ENCODE measurements around the gene GPR89A.
"Not testable (repeated sequence)": the region's sequence is repeated elsewhere in the genome, so short reads cannot be mapped to it uniquely, and the experiment has no call there.

GPR89A gene

DNA sequence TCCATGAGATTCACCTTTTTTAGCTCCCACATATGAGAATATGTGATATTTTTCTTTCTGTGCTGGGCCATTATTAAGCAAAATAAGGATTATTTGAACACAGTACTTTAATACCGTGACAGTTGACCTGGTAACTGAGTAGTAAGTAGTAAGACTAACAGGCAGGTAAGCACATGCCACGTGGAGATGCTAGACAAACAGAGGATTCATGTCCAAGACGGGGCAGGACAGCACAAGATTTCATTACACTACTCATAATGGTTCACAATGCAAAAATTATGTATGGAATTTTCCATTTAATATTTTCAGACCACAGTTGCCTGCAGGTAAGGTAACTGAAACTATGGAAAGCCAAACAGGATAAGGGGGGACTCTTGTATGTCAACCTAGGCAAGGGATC lies 77.1 kb downstream of the GPR89A start:
- DNase-seq, result not testable (repeated sequence)

DNA sequence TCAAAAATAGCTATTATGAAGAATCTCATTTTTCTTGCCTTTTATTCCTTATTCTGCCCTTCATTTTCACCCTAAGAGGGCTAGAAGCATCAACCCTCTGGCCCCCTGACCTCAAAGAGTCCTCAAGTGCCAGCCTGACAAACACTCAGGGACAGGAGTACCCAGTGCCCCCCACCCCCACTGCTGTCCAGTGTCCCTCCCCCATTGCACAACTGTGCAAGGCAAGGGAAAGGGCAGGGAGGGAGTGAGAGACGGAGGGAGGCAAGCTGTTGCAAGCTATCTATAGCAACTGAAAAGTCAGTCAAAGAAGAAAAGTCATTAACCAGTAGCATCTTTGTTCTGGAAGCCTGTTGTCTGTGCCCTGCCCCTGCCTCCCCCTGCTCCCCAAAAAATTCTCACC lies 78.3 kb downstream of the GPR89A start:
- not testable (repeated sequence) for DNase-seq

DNA sequence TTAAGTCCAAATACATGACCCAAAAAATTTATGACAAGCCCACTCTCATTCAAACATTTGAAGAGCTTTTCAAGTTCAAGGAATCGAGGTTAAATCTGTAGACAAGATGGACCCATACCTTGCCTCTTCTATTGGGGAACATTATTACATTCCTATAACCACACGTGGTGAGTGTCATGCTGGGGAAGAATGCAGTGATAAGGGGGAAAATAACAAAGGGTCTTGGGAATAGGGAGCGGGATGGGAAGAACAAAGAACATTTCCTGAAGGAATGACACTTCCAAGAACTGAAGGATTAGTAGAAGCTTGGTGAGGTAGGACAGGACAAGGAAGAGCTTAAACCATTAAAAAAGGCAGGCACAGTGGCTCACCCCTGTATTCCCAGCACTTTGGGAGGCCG lies 80.5 kb downstream of the GPR89A start:
- DNase-seq, result no peak

DNA sequence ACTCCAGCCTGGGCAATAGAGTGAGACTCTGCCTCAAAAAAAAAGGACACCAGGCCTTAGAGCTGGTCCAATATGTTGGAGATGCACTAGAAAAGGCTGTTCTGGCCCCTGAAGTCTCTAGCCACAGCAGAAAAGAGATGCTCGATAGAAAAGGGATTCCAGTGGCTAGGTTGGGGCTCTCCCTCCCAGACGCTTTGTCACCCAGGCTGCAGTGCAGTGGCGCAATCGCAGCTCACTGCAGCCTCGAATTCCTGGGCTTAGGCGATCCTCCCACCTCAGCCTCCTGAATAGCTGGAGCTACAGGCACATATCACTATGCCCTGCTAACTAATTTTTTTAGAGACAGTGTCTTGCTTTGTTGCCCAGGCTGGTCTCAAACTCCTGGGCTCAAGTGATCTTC lies 81.1 kb downstream of the GPR89A start:
- no peak for DNase-seq

DNA sequence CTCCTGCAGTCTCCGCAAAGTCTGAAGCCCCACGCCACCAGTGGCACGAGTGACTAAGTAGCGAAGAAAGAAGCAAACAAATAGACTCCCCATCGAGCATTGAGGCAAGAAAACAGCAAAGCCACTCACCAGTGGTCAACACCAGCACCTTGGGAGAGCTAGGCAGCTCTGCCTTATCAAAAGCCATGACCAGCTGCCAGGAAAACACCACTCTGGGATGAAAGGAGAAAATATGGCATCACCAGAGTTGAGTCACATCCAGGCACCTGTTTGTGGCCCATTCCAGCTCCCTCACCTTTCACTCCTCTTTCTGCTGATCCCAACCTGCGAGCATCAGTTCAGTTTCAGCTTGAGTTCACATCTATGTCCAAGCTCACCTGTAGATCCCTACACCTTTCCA lies 82.1 kb downstream of the GPR89A start:
- no peak for DNase-seq

DNA sequence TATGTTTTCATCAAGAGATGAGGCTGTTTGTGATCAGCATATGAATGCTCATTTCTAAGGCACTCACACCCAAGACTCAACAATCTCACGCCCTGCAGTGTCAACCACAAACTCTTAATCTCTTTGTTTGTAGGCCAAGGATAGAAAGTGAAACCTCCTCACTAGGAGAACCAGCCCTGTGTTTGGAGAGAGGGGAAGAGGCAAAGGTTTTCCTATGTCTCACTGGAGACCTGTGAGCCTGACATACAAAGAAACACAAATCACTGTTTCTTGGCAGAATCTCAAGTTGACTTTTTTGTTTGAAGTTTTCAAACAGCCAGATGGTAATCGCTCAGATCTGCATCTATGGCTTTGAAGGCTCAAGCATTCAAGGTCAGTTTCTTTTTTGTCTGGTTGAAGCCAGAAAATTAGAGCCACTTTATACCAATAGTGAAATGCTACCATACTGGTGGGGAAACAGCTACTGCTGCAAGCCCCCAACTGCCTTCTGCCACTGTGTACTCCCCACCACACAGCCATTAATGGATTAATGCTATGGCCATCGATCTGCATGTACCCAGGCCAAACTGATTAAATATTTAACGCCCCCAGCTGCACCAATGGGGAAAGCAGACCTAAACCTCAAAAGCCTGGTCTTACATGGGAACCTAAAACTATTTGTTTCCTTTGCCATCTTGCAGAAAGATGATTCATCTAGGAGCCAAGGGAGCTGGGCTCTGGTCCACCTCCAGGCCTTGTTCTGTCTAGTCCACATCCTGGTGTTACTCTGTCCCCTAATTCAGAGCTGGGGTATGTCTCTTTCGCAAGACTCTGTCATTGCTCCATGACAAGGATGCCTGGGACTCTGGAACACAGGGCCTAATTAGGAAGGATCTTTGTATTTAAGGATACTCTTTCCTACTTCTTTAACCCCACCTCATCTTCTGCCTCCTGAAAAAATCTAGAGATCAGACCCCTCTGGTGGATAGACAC lies 83.1 kb downstream of the GPR89A start:
- DNase-seq, result no peak

DNA sequence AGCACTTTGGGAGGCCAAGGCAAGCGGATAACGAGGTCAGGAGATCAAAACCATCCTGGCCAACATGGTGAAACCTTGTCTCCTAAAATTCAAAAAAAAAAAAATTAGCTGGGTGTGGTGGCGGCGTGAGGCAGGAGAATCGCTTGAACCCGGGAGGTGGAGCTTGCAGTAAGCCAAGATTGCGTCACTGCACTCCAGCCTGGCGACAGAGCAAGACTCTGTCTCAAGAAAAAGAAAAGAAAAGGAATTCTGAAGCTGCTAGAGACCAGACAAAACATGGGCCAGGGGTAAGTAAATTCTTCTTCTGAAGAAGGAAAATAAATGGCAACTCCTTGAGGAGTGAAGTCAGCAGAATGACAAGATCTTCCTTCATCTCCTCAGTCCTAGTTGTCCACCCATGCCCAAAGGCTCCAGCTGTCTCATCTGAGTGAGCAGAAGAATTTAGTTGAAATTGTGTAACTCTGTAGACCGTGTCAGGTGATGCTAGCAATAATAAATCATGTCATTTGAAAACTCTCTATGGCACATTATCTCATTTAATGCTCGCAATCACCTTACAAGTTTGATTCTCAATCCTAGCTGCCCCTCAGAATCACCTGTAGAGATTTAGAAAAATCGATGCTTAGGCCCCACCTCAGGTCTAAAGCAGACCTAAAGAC lies 85.1 kb downstream of the GPR89A start:
- DNase-seq, result no peak

DNA sequence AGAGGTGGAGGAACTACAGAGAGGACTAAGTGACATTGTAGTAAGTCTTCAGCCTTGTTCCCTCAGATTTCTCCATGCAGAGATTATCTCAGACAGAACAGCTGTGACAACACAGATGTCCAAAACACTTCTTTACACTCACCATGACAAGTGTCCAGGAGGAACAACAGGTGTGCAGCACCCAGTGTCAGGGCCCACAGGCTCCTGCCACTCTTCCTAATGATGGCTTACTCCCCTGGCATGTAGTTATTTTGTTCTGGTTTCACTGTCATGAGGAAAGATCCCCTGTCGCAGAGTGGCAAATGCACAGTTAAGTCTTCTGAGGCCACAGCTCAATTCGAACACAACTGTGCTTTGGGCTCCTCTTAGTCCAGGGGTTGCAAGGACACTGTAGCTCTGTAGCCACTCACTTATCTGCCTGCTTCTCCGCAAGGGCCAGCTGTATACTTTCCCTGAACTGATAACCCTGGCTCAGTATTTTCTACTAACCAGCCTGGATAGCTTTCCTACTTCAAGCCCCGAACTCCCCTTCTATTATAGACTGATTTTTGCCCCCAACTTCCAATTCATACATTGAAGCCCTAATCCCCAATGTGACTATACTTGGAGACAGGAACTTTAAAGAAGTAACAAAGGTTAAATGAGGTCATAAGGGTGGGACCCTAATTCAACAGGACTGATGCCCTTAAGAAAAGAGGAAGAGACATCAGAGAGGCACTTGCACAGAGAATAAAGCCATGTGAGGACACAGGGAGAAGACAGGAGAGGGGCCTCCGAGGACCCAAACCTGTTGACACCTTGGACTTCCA lies 88.2 kb downstream of the GPR89A start:
- DNase-seq, result no peak

DNA sequence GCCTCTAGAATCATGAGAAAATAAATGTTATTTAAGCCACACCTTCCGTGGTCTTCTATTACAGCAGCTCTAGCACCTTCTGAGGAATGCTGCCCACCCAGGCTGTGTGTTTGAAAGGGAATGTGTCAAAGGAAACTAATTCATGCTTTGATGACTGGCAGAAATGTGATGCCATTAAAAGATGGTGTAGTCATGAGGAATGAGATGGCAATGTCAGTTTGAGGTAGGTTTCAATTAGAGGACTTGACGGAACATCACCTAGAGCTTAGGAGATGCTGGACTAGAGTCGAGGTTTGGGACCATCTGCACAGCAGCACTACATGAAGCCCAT lies 88.8 kb downstream of the GPR89A start:
- DNase-seq, result no peak

DNA sequence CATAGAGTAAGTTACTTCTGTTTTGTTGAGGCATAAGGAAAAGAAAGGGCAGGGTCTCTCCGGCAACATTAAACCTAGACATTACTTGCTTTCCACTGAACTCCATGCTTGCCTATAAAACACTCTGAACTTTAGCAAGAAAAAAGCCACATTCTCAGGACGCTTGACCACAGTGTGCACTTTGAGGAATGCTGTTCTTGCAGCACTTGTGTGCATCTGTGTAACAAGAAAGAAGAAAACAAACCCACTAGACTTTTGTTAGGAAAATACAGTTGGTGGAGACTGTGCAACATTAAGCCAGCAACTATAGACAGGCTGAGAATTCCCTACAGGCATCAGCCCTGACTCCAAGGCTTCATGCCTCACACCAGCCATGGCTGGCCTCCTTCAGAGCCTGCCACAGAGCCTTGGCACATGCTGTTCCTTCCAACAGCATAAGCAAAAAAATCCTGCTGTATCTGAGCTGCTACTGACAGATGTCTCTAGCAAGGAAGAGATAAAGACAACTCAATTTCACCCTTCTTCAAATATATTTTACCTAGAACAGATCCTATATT lies 93.6 kb downstream of the GPR89A start:
- DNase-seq, result no peak

DNA sequence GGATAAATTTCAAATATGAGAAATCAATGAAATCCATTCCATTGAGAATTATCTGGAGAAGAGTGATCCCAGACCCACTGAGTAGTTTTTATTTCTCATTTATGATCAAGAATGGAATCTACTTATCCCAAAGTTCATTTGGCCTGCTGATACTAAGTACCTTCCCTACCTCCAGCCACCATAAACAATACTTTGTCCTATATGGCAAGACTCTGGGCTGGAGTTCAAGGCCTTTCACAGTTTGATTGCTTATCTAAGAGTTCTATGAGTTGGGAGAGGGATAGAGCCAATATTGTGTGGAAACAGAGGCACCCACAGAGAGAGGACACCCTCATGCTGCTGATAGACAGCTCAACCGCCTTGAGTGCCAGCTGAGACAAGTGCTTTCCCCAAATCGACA lies 94.3 kb downstream of the GPR89A start:
- DNase-seq, result no peak

DNA sequence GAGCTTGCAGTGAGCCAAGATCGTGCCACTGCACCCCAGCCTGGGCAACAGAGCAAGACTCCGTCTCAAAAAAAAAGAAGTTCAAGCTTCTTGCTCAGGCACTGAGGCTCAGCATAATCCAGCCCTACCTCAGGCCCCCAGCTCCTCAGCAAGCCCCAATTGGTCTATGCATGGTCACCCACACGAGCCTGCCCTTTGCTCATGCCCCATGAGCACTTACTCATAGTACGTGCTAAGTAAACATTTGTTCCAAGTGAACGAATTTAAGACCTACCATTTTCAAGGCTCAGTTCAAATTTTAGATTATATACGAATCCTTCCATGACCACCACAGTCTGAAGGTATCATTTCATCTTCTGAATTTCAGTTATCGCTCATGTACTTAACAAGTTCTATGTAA lies 95.0 kb downstream of the GPR89A start:
- DNase-seq, result no peak

DNA sequence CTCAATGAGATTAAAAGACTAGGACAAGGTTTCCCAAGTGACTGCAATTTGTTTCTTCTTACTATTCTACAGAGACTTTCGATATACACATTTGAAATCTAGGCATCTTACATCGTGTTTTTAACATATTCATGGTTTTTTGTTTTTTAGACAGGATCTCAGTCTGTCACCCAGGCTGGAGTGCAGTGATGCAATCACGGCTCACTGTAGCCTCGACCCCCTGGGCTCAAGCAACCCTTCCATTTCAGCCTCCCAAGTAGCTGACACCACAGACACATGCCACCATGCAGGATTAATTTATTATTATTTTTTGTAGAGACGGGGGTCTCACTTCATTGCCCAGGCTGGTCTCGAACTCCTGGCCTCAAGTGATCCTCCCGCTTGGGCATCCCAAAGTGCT lies 97.8 kb downstream of the GPR89A start:
- no peak for DNase-seq

DNA sequence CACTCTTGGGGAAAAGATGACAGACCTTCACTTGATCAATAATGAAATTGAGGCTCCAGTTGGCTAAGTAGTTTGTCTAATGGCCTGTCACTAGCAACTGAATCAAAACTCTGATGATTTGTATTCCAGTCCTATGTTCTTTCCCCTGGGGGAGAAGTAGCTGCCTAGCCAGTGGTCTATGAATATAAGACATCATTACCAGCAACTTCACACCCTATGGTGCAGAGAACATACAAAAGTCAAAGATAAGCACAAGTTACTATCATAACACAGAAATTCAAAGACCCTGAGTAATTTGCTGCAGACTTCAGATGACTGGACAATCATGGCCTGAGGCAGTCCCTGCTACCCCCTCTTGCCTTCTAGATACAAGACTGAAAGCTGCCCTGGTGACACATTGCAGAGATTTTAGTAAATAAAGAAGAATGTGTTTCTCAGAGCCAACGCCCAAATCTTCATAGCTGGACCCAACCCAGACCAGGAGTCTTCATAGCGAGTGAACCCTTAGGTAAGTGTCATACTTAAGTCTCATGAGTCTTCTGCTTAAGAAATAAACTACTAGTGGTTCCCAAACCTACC lies 98.4 kb downstream of the GPR89A start:
- DNase-seq, result no peak

DNA sequence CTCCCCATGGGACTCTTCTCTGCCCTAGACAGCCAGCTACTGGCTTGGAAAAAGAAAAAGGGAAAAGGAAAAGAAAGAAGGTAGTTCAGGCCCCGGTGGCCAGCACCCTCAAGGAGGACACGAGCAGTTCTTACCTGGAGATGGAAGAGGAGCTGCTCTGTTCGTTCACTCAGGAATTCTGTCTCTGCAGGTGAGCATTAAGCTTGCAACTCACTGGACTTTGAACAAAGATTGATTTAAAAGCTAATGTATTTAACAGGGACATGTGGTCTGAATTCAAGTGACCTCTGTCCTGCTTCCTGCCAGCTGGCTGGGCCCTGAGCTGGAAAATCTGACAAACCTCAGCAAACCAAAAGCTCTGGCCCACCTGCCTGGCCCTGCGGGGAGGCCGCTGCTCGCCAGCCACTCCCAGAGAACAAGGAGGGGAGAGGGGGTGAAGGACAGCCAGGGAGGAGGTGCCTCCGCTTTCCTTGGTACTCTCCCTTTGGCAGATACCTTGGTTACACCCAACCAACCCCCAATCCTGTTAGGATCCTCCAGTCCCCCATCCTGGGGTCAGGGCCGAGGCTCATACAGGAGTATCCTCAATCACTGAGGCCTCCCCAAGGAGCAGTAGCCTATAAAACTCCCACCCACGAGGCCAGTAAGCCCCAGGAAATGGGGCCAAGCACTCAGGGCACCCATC lies 99.5 kb downstream of the GPR89A start, which contains the start of gene PDZK1:
Gene PDZK1 (minus strand): TSS at position 186 of the 685 bp plus-strand sequence. CDS start 19,347 bp downstream, outside the sequence.
- DNase-seq, result no peak

DNA sequence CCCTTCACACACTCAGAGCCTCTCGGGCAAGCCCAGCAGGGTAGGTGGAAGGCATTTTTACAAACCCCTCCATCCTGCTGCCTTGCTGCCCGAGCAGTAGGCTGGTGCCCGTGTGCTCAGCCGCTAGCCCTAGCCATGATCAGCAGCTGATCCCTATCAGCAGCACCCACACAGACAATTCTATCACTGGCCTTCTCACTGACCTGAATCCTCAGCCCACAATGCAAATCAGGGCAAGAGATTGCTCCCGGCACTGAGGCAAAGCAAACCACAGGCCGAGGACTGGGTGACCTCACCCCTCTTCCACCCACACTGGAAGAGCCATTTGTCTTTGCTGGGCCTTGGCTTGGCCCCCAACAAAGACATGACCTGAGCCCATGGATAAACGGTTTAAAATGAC lies 100.3 kb downstream of the GPR89A start:
- no peak for DNase-seq

DNA sequence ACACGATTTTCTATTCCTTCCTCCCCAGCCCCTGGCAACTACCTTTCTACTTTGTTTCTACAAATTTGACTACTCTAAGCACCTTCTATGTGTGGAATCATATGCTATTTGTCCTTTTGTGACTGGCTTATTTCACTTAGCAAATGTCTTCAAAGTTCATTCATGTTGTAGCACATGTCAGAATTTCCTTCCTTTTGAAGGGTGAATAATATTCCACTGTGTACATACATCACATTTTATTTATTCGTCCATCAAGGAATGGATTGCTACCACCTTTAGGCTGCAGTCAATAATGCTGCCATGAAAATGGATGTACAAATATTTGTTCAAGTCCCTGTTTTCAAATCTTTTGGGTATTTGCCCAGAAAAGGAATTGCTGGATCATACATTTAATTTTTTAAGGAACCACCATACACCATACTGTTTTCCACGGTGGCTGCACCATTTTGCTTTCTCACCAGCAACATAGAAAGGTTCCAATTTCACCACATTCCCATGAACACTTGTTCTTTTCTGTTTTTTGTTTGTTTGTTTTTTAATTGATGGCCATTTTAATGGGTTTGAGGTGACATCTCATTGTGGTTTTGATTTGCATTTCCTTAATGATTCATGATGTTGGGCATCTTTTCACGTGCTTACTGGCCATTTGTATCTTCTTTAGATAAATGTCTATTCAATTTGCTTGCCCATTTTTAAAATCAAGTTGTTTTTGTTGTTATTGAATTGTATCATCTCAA lies 102.7 kb downstream of the GPR89A start:
- DNase-seq, result no peak

DNA sequence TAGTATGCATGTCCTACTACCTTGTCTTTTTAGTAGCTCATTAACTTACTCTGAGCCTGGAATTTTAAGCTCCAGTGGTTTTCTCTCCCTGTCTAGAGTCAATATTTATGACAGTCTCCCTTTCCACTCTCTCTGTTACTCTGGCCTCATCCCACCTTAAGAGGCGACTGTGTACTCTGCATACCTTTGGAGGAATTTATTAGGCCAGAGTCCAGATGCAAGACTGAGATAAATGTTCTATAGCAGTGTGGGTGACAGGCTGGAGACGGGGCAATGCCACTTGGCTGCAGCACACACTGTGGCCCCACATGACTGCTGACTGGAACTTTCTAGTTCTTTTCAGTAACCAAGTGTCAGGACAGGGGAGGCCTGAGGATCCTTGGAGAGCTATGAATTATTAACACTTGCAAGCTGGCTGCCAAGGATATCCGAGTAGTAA lies 103.4 kb downstream of the GPR89A start:
- no peak for DNase-seq

DNA sequence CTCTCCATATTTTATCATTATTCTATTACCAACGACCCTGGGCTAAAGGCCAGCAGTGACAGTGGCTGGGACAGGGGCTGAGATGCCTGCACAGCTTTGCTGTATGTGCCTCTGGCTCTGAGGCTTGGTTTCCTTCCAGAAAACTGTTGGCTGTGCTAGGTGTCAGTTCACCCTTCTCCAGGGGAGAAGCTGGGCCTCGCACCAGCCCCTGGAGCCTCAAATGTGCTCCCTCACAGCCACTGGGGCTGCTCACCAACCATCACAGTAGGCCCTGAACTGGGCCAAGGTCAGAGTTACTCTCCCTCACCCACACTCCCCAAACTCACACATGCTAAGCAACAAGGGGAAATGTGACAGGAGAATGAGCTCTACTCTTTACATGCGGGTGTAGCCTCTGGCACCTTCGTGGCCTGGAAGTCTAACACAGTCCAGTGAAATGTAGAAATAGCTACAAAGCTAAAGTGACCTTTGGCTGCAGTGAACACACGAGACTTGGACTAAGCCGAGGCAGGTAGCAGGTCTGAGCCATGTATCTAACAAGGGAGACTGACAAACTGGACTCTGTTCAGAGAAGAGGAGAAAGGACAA lies 106.8 kb downstream of the GPR89A start:
- DNase-seq, result no peak

All from hypothalamus (tissue), 51 donors.